ENCODE measurements around the gene PDHX. TPM values are rescaled to one million over a fixed set of nuclear protein-coding genes. Genes with fewer than 3 reads are reported as not detected.

PDHX gene
- total and polyA plus RNA-seq, 2 of the 4 experiments (the other 2 are of a cell fraction) = 19.8 to 26.7 TPM

GRCh38 chr11:34910817-34911216 lies 5.6 kb upstream of the PDHX start:
- H2AK5ac ChIP-seq (ENCODE audit: low read depth, low read length) = no peak overlapping the region
- H3K4ac ChIP-seq (ENCODE audit: low read depth, low read length) = no peak overlapping the region
- H3K4me1 ChIP-seq (ENCODE audit: control insufficient read depth, insufficient read depth, low read length) = peaks cover 3% of the 10 kb centered on the region; the same call in 1 of the 2 replicates
- in situ Hi-C loops (cut with MboI; ENCODE audit: low sequenced_read_pairs) (no loop called here), dilution Hi-C loops (cut with HindIII; ENCODE audit: low sequenced_read_pairs, unreplicated experiment) (no loop called here), intact Hi-C loops (cut with micrococcal nuclease) (no loop called here)
- H2AFZ ChIP-seq (replicated peaks; ENCODE audit: low read length, poor library complexity) = no peak overlapping the region
- WGBS, 2 experiments (ENCODE audit: extremely low coverage in 2 of 2, insufficient read length in 1 of 2) = no CpG with 5 or more reads among the region's 1 CpG
- no peaks in the 10 kb centered on the region for H3K27me3 ChIP-seq (ENCODE audit: control insufficient read depth, insufficient read depth, low read length)
- H3K9me1 ChIP-seq (ENCODE audit: insufficient read depth, low read length) = peaks cover 4% of the 10 kb centered on the region; the same call in 1 of the 2 replicates
- H3K36me3 ChIP-seq (ENCODE audit: control insufficient read depth, insufficient read depth, low read length) = peaks cover 2% of the 10 kb centered on the region; the same call in 1 of the 2 replicates
- H4K8ac ChIP-seq (ENCODE audit: low read depth in 2 of 2, low read length in 2 of 2) = no peak overlapping the region
- no peak overlapping the region for H3K9ac ChIP-seq (ENCODE audit: low read depth, low read length)
- H3K23ac ChIP-seq (ENCODE audit: low read depth, low read length) = no peak overlapping the region
- no peak overlapping the region for H2BK120ac ChIP-seq (ENCODE audit: low read depth, low read length)
- no peak overlapping the region for H2AK9ac ChIP-seq (replicated peaks; ENCODE audit: low read depth, low read length, poor library complexity)
- H3K9me3 ChIP-seq (ENCODE audit: control insufficient read depth, insufficient read depth, low read length) = no peaks in the 10 kb centered on the region
- no peak overlapping the region for H3K18ac ChIP-seq (ENCODE audit: low read depth, low read length)
- H3K79me1 ChIP-seq (ENCODE audit: low read depth in 1 of 2, low read length in 2 of 2) = peaks cover 50 to 75% of the 10 kb centered on the region in 2 experiments
- POLR2A ChIA-PET (ENCODE audit: unreplicated experiment) = no interaction called here
- CTCF ChIA-PET = no interaction called here
- no peak for DNase-seq
- H3K4me3 ChIP-seq (ENCODE audit: insufficient read depth, low read depth, low read length) = no peak overlapping the region
- no peak overlapping the region for H3K27ac ChIP-seq (ENCODE audit: insufficient read depth, low read length)
- no peak overlapping the region for H2BK15ac ChIP-seq (ENCODE audit: low read depth, low read length)
- no peak overlapping the region for H4K5ac ChIP-seq (ENCODE audit: low read depth, low read length)
- no peak overlapping the region for H4K91ac ChIP-seq (ENCODE audit: insufficient read depth, low read depth, low read length)
- no peak for ATAC-seq (ENCODE audit: low read depth)
- no peak overlapping the region for H3K56ac ChIP-seq (ENCODE audit: extremely low read depth, insufficient read depth, low read length)
- no peak overlapping the region for H2BK20ac ChIP-seq (ENCODE audit: low read depth, low read length)
- no TSS peak for BruUV-seq (replicated peaks)
- H3K4me2 ChIP-seq (ENCODE audit: low read depth, low read length) = no peak overlapping the region
- H3K14ac ChIP-seq (replicated peaks; ENCODE audit: low read depth, low read length) = no peak overlapping the region
- no peak overlapping the region for H2BK5ac ChIP-seq (ENCODE audit: low read depth, low read length, poor library complexity, severe bottlenecking)
- no peak for TF ChIP-seq NFE2L2 (IDR thresholded peaks at IDR 0.05; ENCODE audit: low read depth, low read length)
- TF ChIP-seq BHLHE40 (IDR thresholded peaks at IDR 0.05; ENCODE audit: low read depth, low read length) = no peak
- no peak for TF ChIP-seq RAD21 (IDR thresholded peaks at IDR 0.05; ENCODE audit: low read length)
- TF ChIP-seq USF2 (IDR thresholded peaks at IDR 0.05; ENCODE audit: low read depth, low read length) = no peak
- TF ChIP-seq ELK1 (IDR thresholded peaks at IDR 0.05; ENCODE audit: borderline replicate concordance, low read depth, low read length) = no peak
- no peak for TF ChIP-seq MAZ (IDR thresholded peaks at IDR 0.05; ENCODE audit: borderline replicate concordance, low read depth, low read length)
- TF ChIP-seq RCOR1 (IDR thresholded peaks at IDR 0.05; ENCODE audit: insufficient replicate concordance, low read length) = no peak
- TF ChIP-seq RFX5 (IDR thresholded peaks at IDR 0.05; ENCODE audit: low read depth, low read length) = no peak
- no peak for TF ChIP-seq CEBPB (IDR thresholded peaks at IDR 0.05; ENCODE audit: low read depth, low read length)
- TF ChIP-seq CHD1 (IDR thresholded peaks at IDR 0.05; ENCODE audit: low read depth, low read length) = no peak
- H4K20me1 ChIP-seq (ENCODE audit: insufficient read depth, low read length) = peaks cover 4% of the 10 kb centered on the region; the same call in 1 of the 2 replicates
